Activated CD8-positive, alpha-beta T cell treated with anti-CD3 and anti-CD28 coated beads for 36 hours (primary cell): Measurements from ENCODE around the gene HOXC4. TPM values are rescaled to one million over a fixed set of nuclear protein-coding genes. Genes with fewer than 3 reads are reported as not detected.

Experiments used
- ATAC-seq: fragments of 200-7000 bp; cut with Tn5 transposase; one replicate; pipeline ENCODE4 v1.10.0; 2021; ENCODE audit warnings: mild to moderate bottlenecking, moderate library complexity
- CTCF ChIA-PET: fragments of 350-600 bp; sonication (Branson Sonifier 250); formaldehyde crosslinking; loops from one replicate; lab custom pipeline; 2021; ENCODE audit warnings: antibody characterized with exemption; lab: Charles Lee
- POLR2A ChIA-PET: fragments of 350-600 bp; sonication (Branson Sonifier 250); formaldehyde crosslinking; loops from one replicate; lab custom pipeline; 2021; ENCODE audit warnings: antibody characterized with exemption; lab: Charles Lee
- DNase-seq: peaks from one replicate; pipeline ENCODE4 v3.0.0-alpha.2; 2020
- H3K27ac Mint-ChIP-seq: one replicate; pipeline ENCODE4 v1.8.0; 2021; ENCODE audit warnings: mild to moderate bottlenecking, mixed read lengths
- H3K27me3 Mint-ChIP-seq: one replicate; pipeline ENCODE4 v1.8.0; 2021; ENCODE audit warnings: mixed read lengths
- H3K36me3 Mint-ChIP-seq: one replicate; pipeline ENCODE4 v1.8.0; 2021; ENCODE audit warnings: low read depth, mixed read lengths
- H3K4me1 Mint-ChIP-seq: one replicate; pipeline ENCODE4 v1.8.0; 2021; ENCODE audit warnings: low read depth, mixed read lengths
- H3K4me3 Mint-ChIP-seq: one replicate; pipeline ENCODE4 v1.8.0; 2021; ENCODE audit warnings: mild to moderate bottlenecking, moderate library complexity, mixed read lengths
- H3K9me3 Mint-ChIP-seq: one replicate; pipeline ENCODE4 v1.8.0; 2021; ENCODE audit warnings: mixed read lengths
- CTCF ChIP-seq: fragments of 200-600 bp; IDR thresholded peaks from one replicate; pipeline ENCODE4 v1.8.0; 2022; ENCODE audit warnings: antibody characterized with exemption, mild to moderate bottlenecking
- intact Hi-C: fragments of 100-400 bp; cut with micrococcal nuclease; formaldehyde crosslinking; loops from one replicate; pipeline ENCODE4 v1.10.0; 2022
- total RNA-seq, 2 experiments: library from RNA; stranded (reverse); gene quantifications; one replicate each; pipeline ENCODE4 v1.2.3, GENCODE V29; 2021

The HOXC4 gene
- total RNA-seq, 2 experiments from 2014 or later: 0.89 to 1.2 TPM

- Mint-ChIP-seq H3K4me1 (peaks cover 15% of the 10 kb centered on the region), H3K36me3 (no peaks in the 10 kb centered on the region), H3K4me3 (no peak overlapping the region), H3K9me3 (no peaks in the 10 kb centered on the region), H3K27ac (no peak overlapping the region), H3K27me3 (peaks cover 66% of the 10 kb centered on the region)
- ATAC-seq (no peak), DNase-seq (no peak)
- intact Hi-C loops: no loop called here
- ChIA-PET CTCF (interaction anchor here (1.4 to 1.5 kb wide), 2 partner anchors 14 to 190 kb away, joined by 3 read pairs; no protein-coding TSS in a partner anchor), POLR2A (no interaction called here)
- no peak for TF ChIP-seq CTCF
Observed at GRCh38 chr12:54019091-54019811, 34.4 kb upstream of the HOXC4 start.

GRCh38 chr12:54019924-54020590 is 33.6 kb upstream of the HOXC4 start:
- Mint-ChIP-seq H3K36me3 (no peaks in the 10 kb centered on the region), H3K27me3 (peaks cover 64% of the 10 kb centered on the region), H3K4me3 (no peak overlapping the region), H3K27ac (no peak overlapping the region), H3K9me3 (no peaks in the 10 kb centered on the region), H3K4me1 (peaks cover 9% of the 10 kb centered on the region)
- CTCF ChIA-PET: interaction anchor here (1.5 kb wide), 1 partner anchor 189 kb away, joined by 3 read pairs; no protein-coding TSS in a partner anchor
- TF ChIP-seq CTCF: no peak
- intact Hi-C loops: no loop called here
- DNase-seq (no peak), ATAC-seq (no peak)
- POLR2A ChIA-PET: no interaction called here

- CTCF ChIA-PET: interaction anchor here (0.6 to 1.5 kb wide), 2 partner anchors 189 to 196 kb away, joined by 3 read pairs; no protein-coding TSS in a partner anchor
- Mint-ChIP-seq H3K4me1 (peaks cover 9% of the 10 kb centered on the region), H3K36me3 (no peaks in the 10 kb centered on the region), H3K27me3 (peaks cover 62% of the 10 kb centered on the region), H3K9me3 (no peaks in the 10 kb centered on the region), H3K27ac (no peak overlapping the region), H3K4me3 (no peak overlapping the region)
- DNase-seq: no peak
- TF ChIP-seq CTCF: no peak
- intact Hi-C loops: no loop called here
- ATAC-seq: no peak
- POLR2A ChIA-PET: no interaction called here
Observed at GRCh38 chr12:54020591-54021405, 32.8 kb upstream of the HOXC4 start.

GRCh38 chr12:54021432-54022013 is 32.1 kb upstream of the HOXC4 start:
- no peak for ATAC-seq
- Mint-ChIP-seq H3K9me3 (no peaks in the 10 kb centered on the region), H3K27ac (no peak overlapping the region), H3K27me3 (peaks cover 62% of the 10 kb centered on the region), H3K4me1 (peaks cover 10% of the 10 kb centered on the region), H3K4me3 (no peak overlapping the region), H3K36me3 (no peaks in the 10 kb centered on the region)
- POLR2A ChIA-PET: interaction anchor here (1.0 to 1.3 kb wide), 2 partner anchors 24 to 184 kb away, joined by 3 read pairs; no protein-coding TSS in a partner anchor
- CTCF ChIA-PET: interaction anchor here (1.2 to 3.7 kb wide), 6 partner anchors 11 to 186 kb away, joined by 3 to 30 read pairs (median 16); partner anchors contain the start of genes HOXC10 and HOXC5
- DNase-seq: no peak
- no peak for TF ChIP-seq CTCF
- intact Hi-C loops: no loop called here
